Osteoblast (primary cell): ENCODE measurements around the gene IQCH. TPM values are rescaled to one million over a fixed set of nuclear protein-coding genes. Genes with fewer than 3 reads are reported as not detected.

Source experiments
- DNase-seq: peaks from one replicate; pipeline ENCODE4 v3.0.0; 2011; ENCODE audit warnings: low spot score, mixed read lengths; ENCODE audit not compliant: insufficient read length; ENCODE audit errors: missing footprints
- H2AFZ ChIP-seq: 2 replicates; pipeline ENCODE4 v1.6.0; 2011; ENCODE audit warnings: mild to moderate bottlenecking, low read length
- H3K27ac ChIP-seq: 2 replicates; pipeline ENCODE4 v1.5.1; 2011; ENCODE audit warnings: mild to moderate bottlenecking, low read depth, low read length, moderate library complexity
- H3K27me3 ChIP-seq: 2 replicates; pipeline ENCODE4 v1.6.0; 2012; ENCODE audit warnings: mild to moderate bottlenecking, control low read depth, inconsistent platforms, low read length, moderate library complexity; ENCODE audit not compliant: insufficient read depth
- H3K36me3 ChIP-seq: 2 replicates; pipeline ENCODE4 v1.5.1; 2011; ENCODE audit warnings: mild to moderate bottlenecking, low read length, control low read depth, moderate library complexity; ENCODE audit not compliant: insufficient read depth
- H3K4me1 ChIP-seq: 2 replicates; pipeline ENCODE4 v1.5.1; 2011; ENCODE audit warnings: mild to moderate bottlenecking, low read length, control low read depth, moderate library complexity; ENCODE audit not compliant: insufficient read depth
- H3K4me2 ChIP-seq: 2 replicates; pipeline ENCODE4 v1.6.0; 2011; ENCODE audit warnings: mild to moderate bottlenecking, low read length; ENCODE audit not compliant: insufficient read depth
- H3K4me3 ChIP-seq: fragments of 200-600 bp; sonication (generic); 3 replicates; pipeline ENCODE4 v1.5.1; 2012; ENCODE audit warnings: mild to moderate bottlenecking, low read length, inconsistent platforms; ENCODE audit not compliant: insufficient read depth
- H3K79me2 ChIP-seq: 2 replicates; pipeline ENCODE4 v1.6.0; 2012; ENCODE audit warnings: mild to moderate bottlenecking, low read length, control low read depth, inconsistent platforms; ENCODE audit not compliant: insufficient read depth
- H3K9me3 ChIP-seq: 2 replicates; pipeline ENCODE4 v1.5.1; 2011; ENCODE audit warnings: low read depth, low read length, control low read depth
- H4K20me1 ChIP-seq: 2 replicates; pipeline ENCODE4 v1.6.0; 2012; ENCODE audit warnings: mild to moderate bottlenecking, low read length, control low read depth; ENCODE audit not compliant: insufficient read depth
- CTCF ChIP-seq: IDR thresholded peaks from 2 replicates; pipeline ENCODE4 v1.5.1; 2011; ENCODE audit warnings: mild to moderate bottlenecking, low read depth, low read length, moderate library complexity; ENCODE audit errors: extremely low read depth
- total RNA-seq: library from RNA; depleted of rRNA; stranded (reverse); fragments of >200 nt; gene quantifications from 2 replicates; pipeline ENCODE4 v1.2.3, GENCODE V29; 2012

IQCH gene
- total RNA-seq, 1 donor: 5.8 TPM

GRCh38 chr15:67504056-67504455 lies 249.5 kb downstream of the IQCH start:
- Histone ChIP-seq H3K9me3 (no peaks in the 10 kb centered on the region), H3K36me3 (no peaks in the 10 kb centered on the region), H3K27ac (no peak overlapping the region), H3K4me1 (peaks cover 21% of the 10 kb centered on the region), H3K27me3 (no peaks in the 10 kb centered on the region), H2AFZ (no peak overlapping the region), H3K79me2 (no peaks in the 10 kb centered on the region), H3K4me2 (no peak overlapping the region), H4K20me1 (no peaks in the 10 kb centered on the region), H3K4me3 (no peak overlapping the region)
- DNase-seq: no peak
- TF ChIP-seq CTCF: no peak

GRCh38 chr15:67504796-67505195 lies 250.2 kb downstream of the IQCH start:
- Histone ChIP-seq H3K9me3 (no peaks in the 10 kb centered on the region), H3K4me3 (no peak overlapping the region), H3K36me3 (no peaks in the 10 kb centered on the region), H3K4me2 (no peak overlapping the region), H3K79me2 (no peaks in the 10 kb centered on the region), H2AFZ (no peak overlapping the region), H3K27ac (no peak overlapping the region), H4K20me1 (no peaks in the 10 kb centered on the region), H3K27me3 (no peaks in the 10 kb centered on the region), H3K4me1 (peaks cover 21% of the 10 kb centered on the region)
- DNase-seq: no peak
- TF ChIP-seq CTCF: no peak

GRCh38 chr15:67505675-67506572 lies 251.3 kb downstream of the IQCH start:
- Histone ChIP-seq H3K4me1 (peaks cover 31% of the 10 kb centered on the region), H2AFZ (no peak overlapping the region), H3K27me3 (no peaks in the 10 kb centered on the region), H4K20me1 (no peaks in the 10 kb centered on the region), H3K4me3 (no peak overlapping the region), H3K9me3 (no peaks in the 10 kb centered on the region), H3K4me2 (no peak overlapping the region), H3K27ac (no peak overlapping the region), H3K79me2 (no peaks in the 10 kb centered on the region), H3K36me3 (no peaks in the 10 kb centered on the region)
- DNase-seq: no peak
- TF ChIP-seq CTCF: no peak

- no peaks in the 10 kb centered on the region for H4K20me1 ChIP-seq
- H3K79me2 ChIP-seq: no peaks in the 10 kb centered on the region
- H3K4me1 ChIP-seq: peaks cover 42% of the 10 kb centered on the region
- H3K27ac ChIP-seq: no peak overlapping the region
- H3K4me3 ChIP-seq: no peak overlapping the region
- no peaks in the 10 kb centered on the region for H3K36me3 ChIP-seq
- no peak overlapping the region for H2AFZ ChIP-seq
- no peaks in the 10 kb centered on the region for H3K27me3 ChIP-seq
- DNase-seq: no peak
- H3K4me2 ChIP-seq: no peak overlapping the region
- no peak for TF ChIP-seq CTCF
- no peaks in the 10 kb centered on the region for H3K9me3 ChIP-seq
Measured at GRCh38 chr15:67506775-67507747, 252.5 kb downstream of the IQCH start.
